NCI-H2171 treated with DMSO at 0.1 percent for 48 hours (cell line): ENCODE measurements around the gene GLCCI1.
A peak's percentile ranks its signal among the peaks of the same experiment; 100 is the strongest.
"Not testable (repeated sequence)": the region's sequence is repeated elsewhere in the genome, so short reads cannot be mapped to it uniquely, and the experiment has no call there.

Source experiments
- DNase-seq: peaks from one replicate; lab custom pipeline; 2025; lab: John Stamatoyannopoulos, UW

Gene GLCCI1

GRCh38 chr7:8051373-8051772, 82.8 kb downstream of the GLCCI1 start:
- DNase-seq: no peak

GRCh38 chr7:8051998-8052397, 83.4 kb downstream of the GLCCI1 start:
- no peak for DNase-seq

GRCh38 chr7:8052824-8053223, 84.2 kb downstream of the GLCCI1 start:
- DNase-seq: no peak

GRCh38 chr7:8056439-8056838, 87.8 kb downstream of the GLCCI1 start:
- DNase-seq: no peak

- no peak for DNase-seq
Measured at GRCh38 chr7:8057566-8057965, 89.0 kb downstream of the GLCCI1 start.

- no peak for DNase-seq
Measured at GRCh38 chr7:8058322-8058721, 89.7 kb downstream of the GLCCI1 start.

- DNase-seq: no peak
Measured at GRCh38 chr7:8058852-8059251, 90.3 kb downstream of the GLCCI1 start.

GRCh38 chr7:8060241-8060640, 91.6 kb downstream of the GLCCI1 start:
- no peak for DNase-seq

- DNase-seq: not testable (repeated sequence)
Measured at GRCh38 chr7:8063300-8063699, 94.7 kb downstream of the GLCCI1 start.

GRCh38 chr7:8063706-8064297, 95.2 kb downstream of the GLCCI1 start:
- DNase-seq: peak; percentile 9

GRCh38 chr7:8064828-8065227, 96.2 kb downstream of the GLCCI1 start:
- no peak for DNase-seq

GRCh38 chr7:8065356-8065813, 96.8 kb downstream of the GLCCI1 start:
- DNase-seq: no peak

GRCh38 chr7:8068892-8069686, 100.5 kb downstream of the GLCCI1 start:
- no peak for DNase-seq

- peak; percentile 33 for DNase-seq
Measured at GRCh38 chr7:8070451-8071180, 102.0 kb downstream of the GLCCI1 start.

GRCh38 chr7:8078418-8078817, 109.8 kb downstream of the GLCCI1 start:
- DNase-seq: no peak

- no peak for DNase-seq
Measured at GRCh38 chr7:8082762-8083161, 114.2 kb downstream of the GLCCI1 start.

- DNase-seq: no peak
Measured at GRCh38 chr7:8084836-8085235, 116.2 kb downstream of the GLCCI1 start.

- no peak for DNase-seq
Measured at GRCh38 chr7:8085420-8085819, 116.8 kb downstream of the GLCCI1 start.

- no peak for DNase-seq
Measured at GRCh38 chr7:8086239-8086638, 117.6 kb downstream of the GLCCI1 start.

GRCh38 chr7:8089036-8089780, 120.6 kb downstream of the GLCCI1 start:
- peak; percentile 53 for DNase-seq

GRCh38 chr7:8092140-8092539, 123.5 kb downstream of the GLCCI1 start:
- no peak for DNase-seq
